IMR-90 (cell line): ENCODE results near the gene LY6G6D. TPM values are rescaled to one million over a fixed set of nuclear protein-coding genes. Genes with fewer than 3 reads are reported as not detected.
"Not testable (repeated sequence)": the region's sequence is repeated elsewhere in the genome, so short reads cannot be mapped to it uniquely, and the experiment has no call there.

Source experiments
- ATAC-seq: fragments of 200-7000 bp; cut with Tn5 transposase; 2 replicates; pipeline ENCODE4 v1.9.1; 2020; ENCODE audit warnings: low read depth, mild to moderate bottlenecking, moderate library complexity
- BruUV-seq: library from RNA; stranded (reverse); fragments of 400-500 nt; replicated peaks from 2 replicates; lab custom pipeline; 2021; lab: Mats Ljungman, UMichigan
- CTCF ChIA-PET: fragments of 300-600 bp; formaldehyde crosslinking; extraction: SDS; loops from one replicate; lab custom pipeline; 2021; ENCODE audit warnings: antibody characterized with exemption; lab: Yijun Ruan, JAX
- POLR2A ChIA-PET: fragments of 300-600 bp; sonication (Branson Sonifier 250); formaldehyde crosslinking; loops from one replicate; lab custom pipeline; 2022; ENCODE audit warnings: antibody characterized with exemption; ENCODE audit not compliant: unreplicated experiment; lab: Charles Lee
- DNase-seq: peaks from one replicate; pipeline ENCODE4 v3.0.0; 2013
- H2AFZ ChIP-seq: replicated peaks from 2 replicates; pipeline ENCODE3; 2013; ENCODE audit warnings: low read length, mild to moderate bottlenecking; ENCODE audit not compliant: poor library complexity
- H2AK5ac ChIP-seq: 2 replicates; pipeline ENCODE4 v1.6.1; 2013; ENCODE audit warnings: low read depth, low read length, inconsistent platforms
- H2AK9ac ChIP-seq: replicated peaks from 2 replicates; pipeline ENCODE3; 2013; ENCODE audit warnings: mild to moderate bottlenecking, low read depth, low read length, moderate library complexity; ENCODE audit not compliant: poor library complexity
- H2BK120ac ChIP-seq: 2 replicates; pipeline ENCODE4 v1.6.1; 2013; ENCODE audit warnings: low read depth, low read length, inconsistent platforms
- H2BK15ac ChIP-seq: 3 replicates; pipeline ENCODE4 v1.6.1; 2013; ENCODE audit warnings: low read depth, low read length, inconsistent platforms
- H2BK20ac ChIP-seq: 2 replicates; pipeline ENCODE4 v1.6.1; 2013; ENCODE audit warnings: low read depth, mild to moderate bottlenecking, inconsistent platforms, low read length, moderate library complexity
- H2BK5ac ChIP-seq: 2 replicates; pipeline ENCODE4 v1.6.1; 2013; ENCODE audit warnings: mild to moderate bottlenecking, low read depth, low read length, inconsistent platforms; ENCODE audit not compliant: poor library complexity, severe bottlenecking
- H3K14ac ChIP-seq: replicated peaks from 2 replicates; pipeline ENCODE4 v1.6.1; 2013; ENCODE audit warnings: low read depth, low read length, inconsistent platforms
- H3K18ac ChIP-seq: 2 replicates; pipeline ENCODE4 v1.6.1; 2013; ENCODE audit warnings: low read depth, low read length, control low read depth
- H3K23ac ChIP-seq: 2 replicates; pipeline ENCODE4 v1.6.1; 2013; ENCODE audit warnings: low read depth, low read length, inconsistent platforms
- H3K27ac ChIP-seq: 2 replicates; pipeline ENCODE4 v1.5.1; 2013; ENCODE audit warnings: mild to moderate bottlenecking, control low read depth, low read length; ENCODE audit not compliant: insufficient read depth
- H3K27me3 ChIP-seq: 2 replicates; pipeline ENCODE4 v1.6.1; 2013; ENCODE audit warnings: low read length; ENCODE audit not compliant: control insufficient read depth, insufficient read depth
- H3K36me3 ChIP-seq: 2 replicates; pipeline ENCODE4 v1.6.1; 2013; ENCODE audit warnings: low read length, mixed read lengths; ENCODE audit not compliant: control insufficient read depth, insufficient read depth
- H3K4ac ChIP-seq: 2 replicates; pipeline ENCODE4 v1.6.1; 2013; ENCODE audit warnings: low read depth, low read length, inconsistent platforms
- H3K4me1 ChIP-seq: 2 replicates; pipeline ENCODE4 v1.6.1; 2013; ENCODE audit warnings: low read length, mixed read lengths; ENCODE audit not compliant: control insufficient read depth, insufficient read depth
- H3K4me2 ChIP-seq: 2 replicates; pipeline ENCODE4 v1.6.1; 2013; ENCODE audit warnings: low read depth, mild to moderate bottlenecking, control low read depth, low read length, moderate library complexity
- H3K4me3 ChIP-seq: 2 replicates; pipeline ENCODE4 v1.5.1; 2013; ENCODE audit warnings: low read depth, mild to moderate bottlenecking, control low read depth, low read length, moderate library complexity; ENCODE audit not compliant: insufficient read depth
- H3K56ac ChIP-seq: 2 replicates; pipeline ENCODE4 v1.6.1; 2013; ENCODE audit warnings: low read length, inconsistent platforms; ENCODE audit not compliant: insufficient read depth; ENCODE audit errors: extremely low read depth
- H3K79me1 ChIP-seq, 2 experiments: 2 replicates each; pipeline ENCODE4 v1.6.1; 2013; ENCODE audit warnings: low read length in 2 of 2, inconsistent platforms in 1 of 2, low read depth in 1 of 2
- H3K9ac ChIP-seq: 2 replicates; pipeline ENCODE4 v1.6.1; 2013; ENCODE audit warnings: low read depth, low read length, control low read depth
- H3K9me1 ChIP-seq: 2 replicates; pipeline ENCODE4 v1.6.1; 2013; ENCODE audit warnings: low read length, inconsistent platforms; ENCODE audit not compliant: insufficient read depth
- H3K9me3 ChIP-seq: 2 replicates; pipeline ENCODE4 v1.6.1; 2013; ENCODE audit warnings: low read length; ENCODE audit not compliant: control insufficient read depth, insufficient read depth
- H4K20me1 ChIP-seq: 2 replicates; pipeline ENCODE4 v1.6.1; 2013; ENCODE audit warnings: low read length, inconsistent platforms; ENCODE audit not compliant: insufficient read depth
- H4K5ac ChIP-seq: 2 replicates; pipeline ENCODE4 v1.6.1; 2013; ENCODE audit warnings: mild to moderate bottlenecking, low read depth, low read length, control low read depth
- H4K8ac ChIP-seq, 2 experiments: 2 replicates each; pipeline ENCODE4 v1.6.1; 2013; ENCODE audit warnings: low read depth in 2 of 2, low read length in 2 of 2, control low read depth in 1 of 2, inconsistent platforms in 1 of 2
- H4K91ac ChIP-seq: 2 replicates; pipeline ENCODE4 v1.6.1; 2013; ENCODE audit warnings: low read depth, low read length, inconsistent platforms; ENCODE audit not compliant: insufficient read depth
- CHD1 ChIP-seq: IDR thresholded peaks from 2 replicates; pipeline ENCODE4 v1.6.1; 2012; ENCODE audit warnings: low read depth, low read length, improper control_type of control experiment
- FOS ChIP-seq: fragments of 150-350 bp; IDR thresholded peaks from 2 replicates; pipeline ENCODE4 v1.6.1; 2016; ENCODE audit warnings: low read depth, low read length
- MAFK ChIP-seq: IDR thresholded peaks from 2 replicates; pipeline ENCODE4 v1.6.1; 2012; ENCODE audit warnings: low read depth, low read length, improper control_type of control experiment
- MXI1 ChIP-seq: IDR thresholded peaks from 2 replicates; pipeline ENCODE4 v1.6.1; 2012; ENCODE audit warnings: low read depth, mild to moderate bottlenecking, low read length, moderate library complexity, borderline replicate concordance
- NFE2L2 ChIP-seq: fragments of 150-350 bp; IDR thresholded peaks from 2 replicates; pipeline ENCODE4 v1.6.1; 2016; ENCODE audit warnings: low read depth, mild to moderate bottlenecking, low read length
- RAD21 ChIP-seq: IDR thresholded peaks from 2 replicates; pipeline ENCODE4 v1.6.1; 2012; ENCODE audit warnings: low read length, improper control_type of control experiment
- RCOR1 ChIP-seq: IDR thresholded peaks from 2 replicates; pipeline ENCODE4 v1.6.1; 2012; ENCODE audit warnings: mild to moderate bottlenecking, low read length, improper control_type of control experiment; ENCODE audit not compliant: insufficient replicate concordance
- SMC3 ChIP-seq: fragments of 150-350 bp; IDR thresholded peaks from 2 replicates; pipeline ENCODE4 v1.6.1; 2016; ENCODE audit warnings: low read depth, mild to moderate bottlenecking, antibody characterized with exemption, low read length, moderate library complexity
- WGBS, 2 experiments: methylation state at CpG; one replicate each; pipeline versions ENCODE4 v1.1.5 to v1.1.7; 2013; ENCODE audit warnings: missing lambda C conversion rate in 2 of 2; ENCODE audit not compliant: insufficient read length in 1 of 2; ENCODE audit errors: extremely low coverage in 2 of 2; 5-methylcytosine and 5-hydroxymethylcytosine counted together
- dilution Hi-C: fragments of 300-500 bp; cut with HindIII; formaldehyde crosslinking; loops from one replicate; pipeline ENCODE4 v1.14.3; 2018; ENCODE audit warnings: low sequenced_read_pairs; ENCODE audit not compliant: unreplicated experiment
- in situ Hi-C: fragments of 300-500 bp; cut with MboI; formaldehyde crosslinking; loops from 3 replicates; pipeline ENCODE4 v1.14.3; 2019; ENCODE audit warnings: low sequenced_read_pairs, inconsistent platforms, mixed read lengths
- intact Hi-C: fragments of 100-400 bp; cut with micrococcal nuclease; formaldehyde crosslinking; loops from 2 replicates; pipeline ENCODE4 v1.10.0; 2022
- polyA plus RNA-seq, 3 experiments: library from polyadenylated mRNA; depleted of rRNA; stranded (reverse); fragments of >200 nt; gene quantifications; 2 replicates each; pipeline ENCODE4 v1.2.3, GENCODE V29; 2012; ENCODE audit warnings: low replicate concordance in 1 of 3
- total RNA-seq: library from RNA; depleted of rRNA; stranded (reverse); fragments of >200 nt; gene quantifications from 2 replicates; pipeline ENCODE4 v1.2.3, GENCODE V29; 2012
- TF ChIP-seq, protein P1 (sequence below): fragments of 150-350 bp; IDR thresholded peaks from 2 replicates; pipeline ENCODE4 v1.6.1; 2017; ENCODE audit warnings: mild to moderate bottlenecking, antibody characterized with exemption, low read length, low read depth

The LY6G6D gene
- total and polyA plus RNA-seq, 2 of the 4 experiments (the other 2 are of a cell fraction): not detected

DNA sequence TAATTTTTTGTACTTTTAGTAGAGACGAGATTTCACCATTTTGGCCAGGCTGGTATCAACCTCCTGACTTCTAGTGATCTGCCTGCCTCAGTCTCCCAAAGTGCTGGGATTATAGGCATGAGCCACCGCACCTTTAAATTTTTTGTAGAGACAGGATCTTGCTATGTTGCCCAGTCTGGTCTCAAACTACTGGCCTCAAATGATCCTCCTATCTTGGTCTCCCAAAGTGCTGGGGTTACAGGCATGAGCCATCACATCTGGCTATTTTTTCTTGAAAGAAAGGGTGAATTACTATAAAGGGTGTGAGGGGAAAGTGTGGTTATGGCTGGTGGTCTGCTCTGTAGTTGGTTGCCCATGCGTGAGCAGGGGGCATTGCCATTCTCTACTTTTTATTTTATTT lies 6.9 kb upstream of the LY6G6D start:
- ATAC-seq (no peak), DNase-seq (no peak)
- Histone ChIP-seq H2BK20ac (no peak overlapping the region), H3K23ac (no peak overlapping the region), H3K9ac (no peak overlapping the region), H2BK120ac (no peak overlapping the region), H3K4me2 (no peak overlapping the region), H3K4ac (no peak overlapping the region), H2BK15ac (no peak overlapping the region), H2BK5ac (no peak overlapping the region), H3K27ac (no peak overlapping the region), H3K14ac (no peak overlapping the region), H2AFZ (no peak overlapping the region), H3K4me1 (no peaks in the 10 kb centered on the region), H3K9me3 (no peaks in the 10 kb centered on the region), H3K18ac (no peak overlapping the region), H3K56ac (no peak overlapping the region), H3K79me1 (no peaks in the 10 kb centered on the region; a peak in 1 of 4 replicates), H4K8ac (no peak overlapping the region), H2AK9ac (no peak overlapping the region), H4K91ac (no peak overlapping the region), H3K4me3 (no peak overlapping the region), H4K20me1 (no peaks in the 10 kb centered on the region; the same call in 1 of the 2 replicates), H3K36me3 (no peaks in the 10 kb centered on the region), H2AK5ac (no peak overlapping the region), H3K9me1 (no peaks in the 10 kb centered on the region), H4K5ac (no peak overlapping the region), H3K27me3 (peaks cover 18% of the 10 kb centered on the region; the same call in 1 of the 2 replicates)
- intact Hi-C loops: no loop called here
- in situ Hi-C loops: no loop called here
- CTCF ChIA-PET: no interaction called here
- POLR2A ChIA-PET: no interaction called here
- dilution Hi-C loops: no loop called here
- TF ChIP-seq NFE2L2 (no peak), RAD21 (no peak), MAFK (no peak), CHD1 (no peak), MXI1 (no peak), FOS (no peak), SMC3 (no peak), RCOR1 (no peak)
- TF ChIP-seq, protein P1, sequence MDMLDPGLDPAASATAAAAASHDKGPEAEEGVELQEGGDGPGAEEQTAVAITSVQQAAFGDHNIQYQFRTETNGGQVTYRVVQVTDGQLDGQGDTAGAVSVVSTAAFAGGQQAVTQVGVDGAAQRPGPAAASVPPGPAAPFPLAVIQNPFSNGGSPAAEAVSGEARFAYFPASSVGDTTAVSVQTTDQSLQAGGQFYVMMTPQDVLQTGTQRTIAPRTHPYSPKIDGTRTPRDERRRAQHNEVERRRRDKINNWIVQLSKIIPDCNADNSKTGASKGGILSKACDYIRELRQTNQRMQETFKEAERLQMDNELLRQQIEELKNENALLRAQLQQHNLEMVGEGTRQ: no peak
- BruUV-seq: no TSS peak
- 88% methylated on average over 1 of the region's 3 CpGs; no CpG with 5 or more reads in 1 of the 2 experiments for WGBS, 2 experiments

DNA sequence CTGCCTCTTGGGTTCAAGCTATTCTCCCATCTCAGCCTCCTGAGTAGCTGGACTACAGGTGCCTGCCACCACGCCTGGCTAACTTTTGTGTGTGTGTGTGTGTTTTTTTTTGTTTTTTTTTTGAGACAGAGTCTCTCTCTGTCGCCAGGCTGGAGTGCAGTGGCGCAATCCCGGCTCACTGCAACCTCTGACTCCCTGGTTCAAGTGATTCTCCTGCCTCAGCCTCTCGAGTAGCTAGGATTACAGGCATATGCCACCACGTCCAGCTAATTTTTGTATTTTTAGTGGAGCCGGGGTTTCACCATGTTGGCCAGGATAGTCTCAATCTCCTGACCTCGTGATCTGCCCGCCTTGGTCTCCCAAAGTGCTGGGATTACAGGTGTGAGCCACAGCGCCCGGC lies 6.0 kb upstream of the LY6G6D start:
- H2AK5ac ChIP-seq, DNase-seq, H3K79me1 ChIP-seq, in situ Hi-C loops, H3K36me3 ChIP-seq, H4K8ac ChIP-seq, H2BK15ac ChIP-seq, BruUV-seq, H2BK120ac ChIP-seq, H3K18ac ChIP-seq, H4K20me1 ChIP-seq, H4K5ac ChIP-seq, H3K4me1 ChIP-seq, H2AFZ ChIP-seq, H4K91ac ChIP-seq, H2AK9ac ChIP-seq, H3K9me3 ChIP-seq, intact Hi-C loops, H2BK5ac ChIP-seq, H3K56ac ChIP-seq, dilution Hi-C loops, ATAC-seq, H3K9ac ChIP-seq, H3K23ac ChIP-seq, H2BK20ac ChIP-seq, H3K9me1 ChIP-seq, H3K14ac ChIP-seq, H3K4me3 ChIP-seq, H3K27ac ChIP-seq, H3K4me2 ChIP-seq, POLR2A ChIA-PET, H3K4ac ChIP-seq: not testable (repeated sequence)
- WGBS, 2 experiments: 76% methylated on average over 3 of the region's 11 CpGs; no CpG with 5 or more reads in 1 of the 2 experiments
- CTCF ChIA-PET: interaction anchor here (0.6 kb wide), 1 partner anchor 28 kb away, joined by 3 read pairs; no protein-coding TSS in a partner anchor
- H3K27me3 ChIP-seq: peaks cover 27% of the 10 kb centered on the region
